Choroid plexus epithelial cell (primary cell): ENCODE results near the gene SRPK1.

Source experiments
- DNase-seq: peaks from one replicate; pipeline ENCODE4 v3.0.0-alpha.2; 2010; ENCODE audit warnings: low read depth
- H3K4me3 ChIP-seq: 2 replicates; pipeline ENCODE4 v1.5.1; 2011; ENCODE audit warnings: low read depth, mild to moderate bottlenecking, control low read depth, low read length, moderate library complexity
- TF ChIP-seq, protein P1 (sequence below): conservative IDR thresholded peaks from 2 replicates; pipeline ENCODE4 v1.5.1; 2011; ENCODE audit warnings: low read depth, mild to moderate bottlenecking, control low read depth, inconsistent platforms, low read length, moderate library complexity

The SRPK1 gene

DNA sequence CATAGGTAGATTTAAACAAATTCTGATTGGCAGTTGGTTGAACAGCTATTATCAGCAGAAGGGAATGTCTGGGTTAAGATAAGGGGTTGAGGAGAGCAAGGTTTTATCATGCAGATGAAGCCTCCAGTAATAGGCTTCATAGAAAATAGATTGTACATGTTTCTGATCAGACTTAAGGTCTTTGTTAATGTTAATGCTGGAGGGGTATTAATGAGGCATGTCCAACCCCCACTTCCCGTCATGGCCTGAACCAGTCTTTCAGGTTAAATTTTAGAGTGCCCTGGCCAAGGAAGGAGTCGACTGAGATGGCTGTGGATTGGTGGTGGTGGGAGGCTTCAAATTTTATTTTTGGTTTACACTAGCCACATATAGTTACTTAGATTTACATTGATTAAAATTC, 136.7 kb downstream of the SRPK1 start:
- TF ChIP-seq, protein P1, sequence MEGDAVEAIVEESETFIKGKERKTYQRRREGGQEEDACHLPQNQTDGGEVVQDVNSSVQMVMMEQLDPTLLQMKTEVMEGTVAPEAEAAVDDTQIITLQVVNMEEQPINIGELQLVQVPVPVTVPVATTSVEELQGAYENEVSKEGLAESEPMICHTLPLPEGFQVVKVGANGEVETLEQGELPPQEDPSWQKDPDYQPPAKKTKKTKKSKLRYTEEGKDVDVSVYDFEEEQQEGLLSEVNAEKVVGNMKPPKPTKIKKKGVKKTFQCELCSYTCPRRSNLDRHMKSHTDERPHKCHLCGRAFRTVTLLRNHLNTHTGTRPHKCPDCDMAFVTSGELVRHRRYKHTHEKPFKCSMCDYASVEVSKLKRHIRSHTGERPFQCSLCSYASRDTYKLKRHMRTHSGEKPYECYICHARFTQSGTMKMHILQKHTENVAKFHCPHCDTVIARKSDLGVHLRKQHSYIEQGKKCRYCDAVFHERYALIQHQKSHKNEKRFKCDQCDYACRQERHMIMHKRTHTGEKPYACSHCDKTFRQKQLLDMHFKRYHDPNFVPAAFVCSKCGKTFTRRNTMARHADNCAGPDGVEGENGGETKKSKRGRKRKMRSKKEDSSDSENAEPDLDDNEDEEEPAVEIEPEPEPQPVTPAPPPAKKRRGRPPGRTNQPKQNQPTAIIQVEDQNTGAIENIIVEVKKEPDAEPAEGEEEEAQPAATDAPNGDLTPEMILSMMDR: no peak
- no peak for DNase-seq
- no peak overlapping the region for H3K4me3 ChIP-seq
